ENCODE results near the gene OR10S1. TPM values are rescaled to one million over a fixed set of nuclear protein-coding genes. Genes with fewer than 3 reads are reported as not detected.
A peak's percentile ranks its signal among the peaks of the same experiment; 100 is the strongest.

The OR10S1 gene
- polyA plus RNA-seq, 3 donors: not detected

DNA sequence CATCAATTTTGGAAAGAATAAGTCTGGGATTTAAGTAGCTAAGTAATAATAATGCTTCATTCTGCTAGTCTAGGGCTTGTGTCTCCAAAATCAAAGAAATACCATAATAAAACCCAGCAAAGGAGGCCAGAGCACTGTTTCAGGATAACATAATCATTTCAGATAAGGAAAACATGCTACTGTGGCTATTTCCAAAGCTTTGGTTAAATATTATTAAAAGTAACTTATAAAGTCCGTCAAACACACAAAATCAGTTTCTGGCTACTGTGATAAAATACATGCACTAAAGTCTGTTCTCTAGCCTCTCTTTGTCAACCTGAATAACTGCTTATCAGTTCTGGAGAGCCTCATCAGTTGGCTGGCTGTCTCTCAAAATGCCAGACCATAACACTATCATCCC, 32.4 kb downstream of the OR10S1 start:
- TF ChIP-seq CTCF (IDR thresholded peaks at IDR 0.05): no peak
- Histone ChIP-seq H3K4me1 (ENCODE audit: control insufficient read depth in 1 of 2, insufficient read depth in 2 of 2, low read length in 2 of 2) (no peaks in the 10 kb centered on the region), H4K20me1 (ENCODE audit: insufficient read depth, low read length) (no peaks in the 10 kb centered on the region), H3K9me3 (replicated peaks in 1 of 2; ENCODE audit: control insufficient read depth in 1 of 2, insufficient read depth in 1 of 2, low read length in 2 of 2) (peaks cover under 1 to 2% of the 10 kb centered on the region in 2 donors), H3K9ac (ENCODE audit: insufficient read depth, low read length, poor library complexity, severe bottlenecking) (no peak overlapping the region), H3K27ac (ENCODE audit: low read depth in 1 of 2, low read length in 2 of 2) (no peak overlapping the region), H3K79me2 (ENCODE audit: insufficient read depth, low read length) (no peaks in the 10 kb centered on the region), H3K4me2 (replicated peaks; ENCODE audit: extremely low read depth, low read length, poor library complexity, severe bottlenecking) (no peak overlapping the region), H3K27me3 (ENCODE audit: control insufficient read depth in 2 of 2, insufficient read depth in 2 of 2, low read length in 2 of 2) (no peaks in the 10 kb centered on the region), H2AFZ (ENCODE audit: insufficient read depth, low read depth, low read length, poor library complexity, severe bottlenecking) (no peak overlapping the region), H3K4me3 (replicated peaks in 1 of 3; ENCODE audit: low read depth in 2 of 3, low read length in 3 of 3) (no peak overlapping the region), H3K36me3 (replicated peaks in 1 of 2; ENCODE audit: control insufficient read depth in 1 of 2, insufficient read depth in 2 of 2, low read length in 2 of 2) (no peaks in the 10 kb centered on the region)
- Mint-ChIP-seq H3K9me3 (peaks cover 0 to 6% (median 2%) of the 10 kb centered on the region in 7 donors), H3K27ac (no peak overlapping the region), H3K27me3 (ENCODE audit: low read depth in 3 of 3) (peaks cover 0 to 3% (median 0%) of the 10 kb centered on the region in 3 donors), H3K4me1 (no peaks in the 10 kb centered on the region), H3K4me3 (no peak overlapping the region), H3K36me3 (no peaks in the 10 kb centered on the region)
- intact Hi-C loops (cut with micrococcal nuclease): no loop called here
- no peak for DNase-seq
- no CpG with 5 or more reads among the region's 1 CpG for WGBS (ENCODE audit: insufficient coverage)

DNA sequence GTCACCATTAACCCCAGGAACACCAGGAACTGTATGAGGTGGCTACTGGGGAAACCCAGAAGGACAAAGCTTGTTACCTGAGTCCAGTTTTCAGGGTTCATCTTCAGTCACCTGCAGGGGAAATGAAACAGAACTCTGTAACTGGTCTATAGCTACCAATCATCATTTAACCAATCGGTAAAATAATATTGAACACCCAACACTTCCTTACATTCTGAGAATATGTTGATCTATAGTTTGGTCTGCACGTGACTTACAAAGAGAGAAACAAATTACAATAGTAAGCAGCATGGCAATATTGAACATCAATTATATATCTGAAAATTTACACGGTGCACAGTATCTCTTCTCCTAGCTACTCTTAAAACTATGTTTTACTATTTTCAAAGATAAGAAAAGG, 33.8 kb downstream of the OR10S1 start, which contains the start of gene OR6T1:
Gene OR6T1, minus strand, starts transcription at position 101 of the 400 bp plus-strand sequence. Its CDS starts 0 bp downstream, at position 101.
- Histone ChIP-seq H3K4me1 (ENCODE audit: control insufficient read depth in 1 of 2, insufficient read depth in 2 of 2, low read length in 2 of 2) (no peaks in the 10 kb centered on the region), H3K4me2 (replicated peaks; ENCODE audit: extremely low read depth, low read length, poor library complexity, severe bottlenecking) (no peak within 1 kb of the TSS), H2AFZ (ENCODE audit: insufficient read depth, low read depth, low read length, poor library complexity, severe bottlenecking) (no peak within 1 kb of the TSS), H3K36me3 (replicated peaks in 1 of 2; ENCODE audit: control insufficient read depth in 1 of 2, insufficient read depth in 2 of 2, low read length in 2 of 2) (no peaks in the 10 kb centered on the region), H4K20me1 (ENCODE audit: insufficient read depth, low read length) (no peaks in the 10 kb centered on the region), H3K9me3 (replicated peaks in 1 of 2; ENCODE audit: control insufficient read depth in 1 of 2, insufficient read depth in 1 of 2, low read length in 2 of 2) (peaks cover 3 to 5% of the 10 kb centered on the region in 2 donors), H3K27me3 (ENCODE audit: control insufficient read depth in 2 of 2, insufficient read depth in 2 of 2, low read length in 2 of 2) (no peaks in the 10 kb centered on the region), H3K4me3 (replicated peaks in 1 of 3; ENCODE audit: low read depth in 2 of 3, low read length in 3 of 3) (no peak within 1 kb of the TSS), H3K9ac (ENCODE audit: insufficient read depth, low read length, poor library complexity, severe bottlenecking) (no peak within 1 kb of the TSS), H3K79me2 (ENCODE audit: insufficient read depth, low read length) (no peaks in the 10 kb centered on the region), H3K27ac (ENCODE audit: low read depth in 1 of 2, low read length in 2 of 2) (no peak within 1 kb of the TSS)
- Mint-ChIP-seq H3K4me3 (no peak within 1 kb of the TSS), H3K27ac (peak within 1 kb of the TSS in 1 of 7 donors; percentile 14), H3K36me3 (no peaks in the 10 kb centered on the region), H3K9me3 (peaks cover 0 to 6% (median 2%) of the 10 kb centered on the region in 7 donors), H3K27me3 (ENCODE audit: low read depth in 3 of 3) (peaks cover 0 to 3% (median 0%) of the 10 kb centered on the region in 3 donors), H3K4me1 (no peaks in the 10 kb centered on the region)
- TF ChIP-seq CTCF (IDR thresholded peaks at IDR 0.05): no peak
- no peak for DNase-seq
- intact Hi-C loops (cut with micrococcal nuclease): no loop called here
- 100% methylated on average over 1 of the region's 3 CpGs for WGBS (ENCODE audit: insufficient coverage)

Data from CD14-positive monocyte (primary cell).